Measurements from ENCODE around the gene ZBTB25.

The ZBTB25 gene

DNA sequence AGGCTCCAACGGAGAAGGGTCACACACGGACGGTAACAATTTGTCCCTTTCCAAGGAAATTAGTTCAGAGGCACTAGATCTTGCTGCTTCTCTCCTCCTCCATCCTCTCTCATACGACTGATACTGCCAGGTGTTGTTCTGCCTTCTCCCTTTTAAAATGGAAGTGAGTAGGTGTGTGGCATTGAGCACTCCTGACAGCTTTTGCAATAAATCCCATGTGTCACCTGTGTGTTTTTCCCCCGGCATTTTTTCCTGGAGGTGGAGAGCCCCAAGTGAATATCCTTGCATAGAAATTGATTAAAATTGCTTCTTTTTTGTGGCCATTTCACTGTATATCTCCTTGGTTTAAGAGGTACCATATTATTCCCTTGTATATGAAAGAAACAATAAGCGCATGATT, 64.5 kb downstream of the ZBTB25 start:
- DNase-seq (ENCODE audit: low spot score): no peak
- Histone ChIP-seq H3K27ac (peak overlapping the region; percentile 62 to 84), H3K4me3 (no peak overlapping the region)
- TF ChIP-seq, protein P1, sequence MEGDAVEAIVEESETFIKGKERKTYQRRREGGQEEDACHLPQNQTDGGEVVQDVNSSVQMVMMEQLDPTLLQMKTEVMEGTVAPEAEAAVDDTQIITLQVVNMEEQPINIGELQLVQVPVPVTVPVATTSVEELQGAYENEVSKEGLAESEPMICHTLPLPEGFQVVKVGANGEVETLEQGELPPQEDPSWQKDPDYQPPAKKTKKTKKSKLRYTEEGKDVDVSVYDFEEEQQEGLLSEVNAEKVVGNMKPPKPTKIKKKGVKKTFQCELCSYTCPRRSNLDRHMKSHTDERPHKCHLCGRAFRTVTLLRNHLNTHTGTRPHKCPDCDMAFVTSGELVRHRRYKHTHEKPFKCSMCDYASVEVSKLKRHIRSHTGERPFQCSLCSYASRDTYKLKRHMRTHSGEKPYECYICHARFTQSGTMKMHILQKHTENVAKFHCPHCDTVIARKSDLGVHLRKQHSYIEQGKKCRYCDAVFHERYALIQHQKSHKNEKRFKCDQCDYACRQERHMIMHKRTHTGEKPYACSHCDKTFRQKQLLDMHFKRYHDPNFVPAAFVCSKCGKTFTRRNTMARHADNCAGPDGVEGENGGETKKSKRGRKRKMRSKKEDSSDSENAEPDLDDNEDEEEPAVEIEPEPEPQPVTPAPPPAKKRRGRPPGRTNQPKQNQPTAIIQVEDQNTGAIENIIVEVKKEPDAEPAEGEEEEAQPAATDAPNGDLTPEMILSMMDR (IDR thresholded peaks at IDR 0.05): no peak

DNA sequence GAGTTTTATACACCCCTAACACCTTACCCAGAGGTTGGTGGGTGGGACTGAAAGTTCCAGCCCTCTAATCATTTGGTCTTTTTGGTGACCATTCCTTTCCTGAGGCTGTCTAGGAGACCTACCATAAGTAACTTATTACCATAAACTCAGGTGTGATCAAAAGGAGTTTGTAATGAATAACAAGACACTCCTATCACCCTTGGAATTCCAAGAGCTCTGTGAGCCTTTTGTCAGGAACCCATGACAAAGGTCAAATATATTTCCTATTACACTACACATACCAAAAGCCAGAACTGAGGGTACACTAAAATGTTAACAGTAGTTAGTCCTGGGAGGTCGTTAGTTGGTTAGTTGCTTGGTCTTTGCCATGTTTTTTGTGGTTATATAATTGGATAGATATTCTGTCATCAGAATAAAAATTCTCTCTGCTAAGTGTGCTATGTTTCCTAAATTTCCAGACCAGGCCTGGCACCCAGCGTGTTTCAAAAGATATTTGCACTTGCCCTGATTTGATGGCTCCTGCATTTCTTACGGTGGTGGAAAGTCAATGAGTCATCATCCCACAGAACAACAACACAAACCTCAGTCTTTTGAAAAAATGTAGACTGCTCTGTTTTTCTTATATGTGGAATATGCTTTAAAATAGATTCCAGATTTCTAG, 65.3 kb downstream of the ZBTB25 start:
- H3K27ac ChIP-seq: peak overlapping the region; percentile 62 to 84
- TF ChIP-seq, protein P1 (IDR thresholded peaks at IDR 0.05): no peak
- no peak overlapping the region for H3K4me3 ChIP-seq
- no peak for DNase-seq (ENCODE audit: low spot score)

DNA sequence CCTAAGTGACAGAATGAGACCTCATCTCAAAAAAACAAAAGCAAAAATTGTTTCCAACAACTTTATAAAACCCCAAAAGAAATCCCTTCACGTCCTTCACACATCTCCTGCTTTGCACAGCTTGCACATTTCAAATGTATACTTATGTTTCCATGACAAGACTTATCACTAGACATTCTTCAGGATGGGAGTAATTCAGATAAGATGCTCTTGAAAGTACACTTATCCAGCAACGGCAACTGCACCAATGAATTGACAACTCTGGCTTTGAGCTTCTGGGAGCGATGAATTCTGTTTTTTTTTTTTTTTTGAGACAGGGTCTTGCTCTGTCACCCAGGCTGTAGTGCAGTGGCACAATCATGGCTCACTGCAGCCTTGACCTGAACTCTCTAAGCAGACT, 69.1 kb downstream of the ZBTB25 start:
- DNase-seq (ENCODE audit: low spot score): no peak
- no peak overlapping the region for H3K4me3 ChIP-seq
- no peak overlapping the region for H3K27ac ChIP-seq
- TF ChIP-seq, protein P1 (IDR thresholded peaks at IDR 0.05): no peak

DNA sequence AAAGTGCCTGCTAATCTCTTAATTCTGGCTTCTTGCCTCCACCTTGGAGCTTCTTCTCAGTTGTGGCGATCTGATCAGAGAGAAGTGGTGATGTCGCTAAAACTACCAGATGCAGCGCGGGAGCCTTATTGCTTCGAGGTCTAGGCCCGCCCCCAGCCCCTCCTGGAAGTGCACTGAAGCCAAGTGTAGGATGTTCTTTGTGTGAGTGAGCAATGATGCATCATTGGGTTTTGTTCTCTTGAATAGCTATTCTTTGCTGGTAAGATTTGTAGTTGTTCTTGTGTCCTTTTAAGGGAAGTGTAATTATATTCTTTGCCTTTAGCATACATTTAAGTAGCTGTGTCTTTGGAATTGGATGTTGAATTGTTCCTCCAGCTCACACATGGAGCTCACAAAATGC, 79.7 kb downstream of the ZBTB25 start:
- Histone ChIP-seq H3K27ac (no peak overlapping the region), H3K4me3 (no peak overlapping the region)
- DNase-seq (ENCODE audit: low spot score): no peak
- TF ChIP-seq, protein P1 (IDR thresholded peaks at IDR 0.05): no peak

DNA sequence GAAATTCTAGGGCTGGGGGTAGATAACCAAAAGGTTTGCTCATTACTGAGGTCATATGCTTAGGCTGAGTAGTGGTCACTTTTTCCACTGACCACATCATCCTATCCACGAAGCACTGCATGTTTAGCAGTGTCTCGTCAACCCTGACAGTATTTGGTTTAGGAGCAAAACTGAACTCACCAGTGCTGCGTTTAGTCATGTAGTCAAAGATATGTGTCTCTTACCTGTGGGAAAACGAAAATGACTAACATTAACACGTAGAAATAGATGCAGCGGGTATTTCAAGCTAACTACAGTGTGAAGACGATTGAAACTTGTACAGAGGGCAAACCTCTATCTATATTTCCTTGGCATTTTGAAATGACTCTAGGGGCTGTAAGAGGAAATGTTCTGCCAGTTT, 80.9 kb downstream of the ZBTB25 start:
- no peak overlapping the region for H3K27ac ChIP-seq
- no peak for DNase-seq (ENCODE audit: low spot score)
- no peak overlapping the region for H3K4me3 ChIP-seq
- TF ChIP-seq, protein P1 (IDR thresholded peaks at IDR 0.05): no peak

DNA sequence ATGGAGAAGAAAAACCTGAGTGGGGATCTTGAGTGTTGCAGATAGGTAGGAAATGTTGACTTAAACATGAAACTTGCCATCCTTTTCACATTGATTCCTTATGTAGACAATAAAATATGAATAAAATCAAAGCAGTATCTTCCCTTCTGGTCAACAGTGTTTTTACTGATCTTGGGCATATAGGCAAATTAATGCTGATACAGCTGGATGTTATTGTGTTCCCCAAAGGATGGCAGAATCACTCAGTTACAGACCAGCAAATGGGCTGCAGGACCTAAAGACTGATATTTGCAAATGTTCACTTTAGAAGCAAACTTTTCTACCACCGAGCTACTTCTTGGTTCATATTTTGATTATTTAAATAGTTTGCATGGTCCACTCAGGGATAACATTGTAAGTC, 81.6 kb downstream of the ZBTB25 start:
- H3K27ac ChIP-seq: no peak overlapping the region
- TF ChIP-seq, protein P1 (IDR thresholded peaks at IDR 0.05): no peak
- no peak for DNase-seq (ENCODE audit: low spot score)
- no peak overlapping the region for H3K4me3 ChIP-seq

DNA sequence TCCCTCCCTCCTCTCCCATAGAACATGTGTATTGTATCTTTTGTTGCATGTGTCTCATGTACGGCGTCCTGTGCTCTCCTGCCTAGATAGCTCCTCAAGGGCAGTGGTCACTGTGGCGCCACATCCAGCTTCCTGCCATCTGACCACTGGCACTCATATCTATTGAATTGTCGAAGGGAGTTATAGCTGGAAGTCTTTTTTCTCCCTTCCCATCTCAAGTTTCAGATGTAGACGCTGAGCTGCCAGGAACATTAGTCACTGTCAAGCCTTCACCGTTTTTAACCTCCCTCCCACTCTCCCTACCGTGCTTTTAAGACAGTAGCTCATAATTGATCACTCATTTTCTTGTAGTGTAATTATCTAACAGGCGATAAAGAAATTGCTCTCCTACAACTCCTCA, 82.5 kb downstream of the ZBTB25 start:
- TF ChIP-seq, protein P1 (IDR thresholded peaks at IDR 0.05): no peak
- no peak overlapping the region for H3K4me3 ChIP-seq
- no peak for DNase-seq (ENCODE audit: low spot score)
- no peak overlapping the region for H3K27ac ChIP-seq

Data from coronary artery (tissue), 2 donors.